Measurements from ENCODE around the gene IMPDH2. TPM values are rescaled to one million over a fixed set of nuclear protein-coding genes. Genes with fewer than 3 reads are reported as not detected.
A peak's percentile ranks its signal among the peaks of the same experiment; 100 is the strongest.
"Not testable (repeated sequence)": the region's sequence is repeated elsewhere in the genome, so short reads cannot be mapped to it uniquely, and the experiment has no call there.

Gene IMPDH2
- polyA plus RNA-seq, 1 donor = 230 TPM

- DNase-seq = peak; percentile 99
These were observed 7.9 kb downstream of the IMPDH2 start for GRCh38 chr3:49021213-49021812.

- peak; percentile 38 for DNase-seq
These were observed 8.6 kb downstream of the IMPDH2 start for GRCh38 chr3:49020330-49021212.

GRCh38 chr3:49019941-49020329 lies 9.3 kb downstream of the IMPDH2 start:
- no peak for DNase-seq

GRCh38 chr3:49018707-49019006 lies 10.5 kb downstream of the IMPDH2 start:
- DNase-seq = no peak

GRCh38 chr3:49017971-49018706 lies 11.1 kb downstream of the IMPDH2 start, which contains the start of gene DALRD3:
DALRD3 (minus strand) TSS chr3:49018580; CDS start chr3:49018564, 16 bp downstream.
- peak; percentile 69 for DNase-seq

- no peak for DNase-seq
These were observed 11.8 kb downstream of the IMPDH2 start for GRCh38 chr3:49017229-49017970.

GRCh38 chr3:49016414-49017228 lies 12.6 kb downstream of the IMPDH2 start:
- DNase-seq = no peak

GRCh38 chr3:49015765-49016164 lies 13.4 kb downstream of the IMPDH2 start:
- no peak for DNase-seq

GRCh38 chr3:49015072-49015471 lies 14.1 kb downstream of the IMPDH2 start:
- DNase-seq = no peak

- no peak for DNase-seq
These were observed 15.2 kb downstream of the IMPDH2 start for GRCh38 chr3:49013738-49014660.

GRCh38 chr3:49013113-49013737 lies 16.0 kb downstream of the IMPDH2 start:
- DNase-seq = no peak

- no peak for DNase-seq
These were observed 16.7 kb downstream of the IMPDH2 start for GRCh38 chr3:49012441-49013017.

- DNase-seq = no peak
These were observed 19.8 kb downstream of the IMPDH2 start for GRCh38 chr3:49009396-49009795.

- DNase-seq = not testable (repeated sequence)
These were observed 20.6 kb downstream of the IMPDH2 start for GRCh38 chr3:49008627-49009026.

- peak; percentile 89 for DNase-seq
These were observed 21.2 kb downstream of the IMPDH2 start for GRCh38 chr3:49007771-49008528.

GRCh38 chr3:49007068-49007770 lies 22.0 kb downstream of the IMPDH2 start, which contains the start of gene WDR6:
WDR6 (plus strand) TSS chr3:49007391; CDS start chr3:49007432, 41 bp downstream.
- DNase-seq = peak; percentile 94

GRCh38 chr3:49006408-49007067 lies 22.7 kb downstream of the IMPDH2 start:
- peak; percentile 46 for DNase-seq

- DNase-seq = no peak
These were observed 23.2 kb downstream of the IMPDH2 start for GRCh38 chr3:49005998-49006397.
